H1 (cell line): Measurements from ENCODE around the gene UNC5B. TPM values are rescaled to one million over a fixed set of nuclear protein-coding genes. Genes with fewer than 3 reads are reported as not detected.

Experiments used
- CTCF ChIA-PET: fragments of 300-600 bp; sonication (Branson Sonifier 250); formaldehyde crosslinking; loops from one replicate; lab custom pipeline; 2021; ENCODE audit not compliant: partially characterized antibody; lab: Charles Lee
- POLR2A ChIA-PET: fragments of 300-600 bp; sonication (Branson Sonifier 250); formaldehyde crosslinking; loops from one replicate; lab custom pipeline; 2021; ENCODE audit warnings: inconsistent platforms; ENCODE audit not compliant: partially characterized antibody; lab: Charles Lee
- DNase-seq, 2 experiments: peaks; one replicate each; pipeline versions ENCODE4 v3.0.0 to v3.0.0-alpha.2; 2010 to 2022; ENCODE audit warnings: low spot score in 2 of 2, low read depth in 1 of 2, mixed read lengths in 1 of 2
- FAIRE-seq: peaks from 2 replicates; lab custom pipeline; 2011; peaks lifted over from hg19 to GRCh38; lab: Jason Lieb, UNC
- H2AFZ ChIP-seq: 2 replicates; pipeline ENCODE4 v1.8.1; 2012; ENCODE audit warnings: low read length, inconsistent platforms
- H2AK5ac ChIP-seq: 2 replicates; pipeline ENCODE4 v1.6.1; 2013; ENCODE audit warnings: low read depth, low read length
- H2BK120ac ChIP-seq: replicated peaks from 2 replicates; pipeline ENCODE3; 2013; ENCODE audit warnings: low read depth, low read length, inconsistent platforms
- H2BK12ac ChIP-seq: 2 replicates; pipeline ENCODE4 v1.6.1; 2013; ENCODE audit warnings: low read depth, low read length
- H2BK15ac ChIP-seq: 2 replicates; pipeline ENCODE4 v1.6.1; 2013; ENCODE audit warnings: low read length
- H2BK20ac ChIP-seq: 2 replicates; pipeline ENCODE4 v1.6.1; 2013; ENCODE audit warnings: low read length
- H2BK5ac ChIP-seq: 2 replicates; pipeline ENCODE4 v1.6.1; 2013; ENCODE audit warnings: low read depth, low read length
- H3K14ac ChIP-seq: 2 replicates; pipeline ENCODE4 v1.6.1; 2013; ENCODE audit warnings: inconsistent platforms; ENCODE audit not compliant: insufficient read length
- H3K18ac ChIP-seq: 2 replicates; pipeline ENCODE4 v1.6.1; 2013; ENCODE audit warnings: low read length; ENCODE audit errors: extremely low read depth
- H3K23ac ChIP-seq: 2 replicates; pipeline ENCODE4 v1.6.1; 2013; ENCODE audit warnings: inconsistent platforms; ENCODE audit not compliant: insufficient read length
- H3K23me2 ChIP-seq: 2 replicates; pipeline ENCODE4 v1.6.1; 2013; ENCODE audit warnings: low read depth, low read length
- H3K27ac ChIP-seq: 2 replicates; pipeline ENCODE4 v1.6.1; 2011; ENCODE audit warnings: low read depth, low read length, inconsistent platforms
- H3K27me3 ChIP-seq, 4 experiments: replicated peaks in 1 of 4; 1 replicate in 1 of 4; 2 replicates in 3 of 4; pipeline versions ENCODE4 v1.6.1 to v1.8.1; 2011 to 2013; ENCODE audit warnings: low read length in 3 of 4, mild to moderate bottlenecking in 3 of 4, inconsistent platforms in 2 of 4, mixed read lengths in 2 of 4, moderate library complexity in 1 of 4; ENCODE audit not compliant: control insufficient read depth in 3 of 4, insufficient read depth in 3 of 4; ENCODE audit errors: extremely low read depth in 1 of 4
- H3K36me3 ChIP-seq, 4 experiments: 2 replicates each; pipeline versions ENCODE4 v1.6.1 to v1.8.1; 2011 to 2013; ENCODE audit warnings: mild to moderate bottlenecking in 4 of 4, low read length in 3 of 4, moderate library complexity in 2 of 4, control low read depth in 1 of 4, inconsistent platforms in 1 of 4; ENCODE audit not compliant: insufficient read depth in 4 of 4, control insufficient read depth in 2 of 4
- H3K4ac ChIP-seq: replicated peaks from 2 replicates; pipeline ENCODE3; 2013; ENCODE audit warnings: low read length, low read depth, mixed read lengths, inconsistent platforms; ENCODE audit not compliant: insufficient read length
- H3K4me1 ChIP-seq, 4 experiments: replicated peaks in 1 of 4; 1 replicate in 1 of 4; 2 replicates in 3 of 4; pipeline versions ENCODE4 v1.6.1 to v1.8.1; 2011 to 2013; ENCODE audit warnings: low read length in 3 of 4, inconsistent platforms in 2 of 4, mixed read lengths in 1 of 4; ENCODE audit not compliant: insufficient read depth in 4 of 4, control insufficient read depth in 3 of 4
- H3K4me2 ChIP-seq, 2 experiments: 2 replicates each; pipeline versions ENCODE4 v1.6.1 to v1.8.1; 2011 to 2013; ENCODE audit warnings: low read depth in 2 of 2, low read length in 2 of 2, control low read depth in 1 of 2, inconsistent platforms in 1 of 2, mild to moderate bottlenecking in 1 of 2; ENCODE audit not compliant: insufficient read depth in 1 of 2
- H3K4me3 ChIP-seq, 4 experiments: fragments of 200-600, 300-600 bp in 1 of 4; sonication (generic), shearing (Covaris generic), sonication (Bioruptor Twin) in 1 of 4; 2 replicates each; pipeline versions ENCODE4 v1.5.1 to v1.8.1; 2011 to 2016; ENCODE audit warnings: low read length in 4 of 4, low read depth in 3 of 4, control low read depth in 2 of 4, inconsistent platforms in 2 of 4, mild to moderate bottlenecking in 2 of 4, mixed read lengths in 1 of 4, moderate library complexity in 1 of 4; ENCODE audit not compliant: insufficient read depth in 2 of 4; ENCODE audit errors: extremely low read depth in 1 of 4
- H3K56ac ChIP-seq: replicated peaks from 2 replicates; pipeline ENCODE3; 2013; ENCODE audit warnings: low read depth, mild to moderate bottlenecking, mixed read lengths, low read length, inconsistent platforms; ENCODE audit not compliant: insufficient read length
- H3K79me1 ChIP-seq: 2 replicates; pipeline ENCODE4 v1.6.1; 2013; ENCODE audit warnings: low read depth, low read length, control low read depth
- H3K79me2 ChIP-seq, 2 experiments: 2 replicates each; pipeline versions ENCODE4 v1.6.1 to v1.8.1; 2012 to 2013; ENCODE audit warnings: low read length in 2 of 2, mild to moderate bottlenecking in 2 of 2, inconsistent platforms in 1 of 2; ENCODE audit not compliant: insufficient read depth in 2 of 2, control insufficient read depth in 1 of 2
- H3K9ac ChIP-seq, 4 experiments: replicated peaks in 1 of 4; 1 replicate in 1 of 4; 2 replicates in 3 of 4; pipeline versions ENCODE4 v1.6.1 to v1.8.1; 2011 to 2013; ENCODE audit warnings: low read depth in 3 of 4, low read length in 3 of 4, control low read depth in 2 of 4, mild to moderate bottlenecking in 2 of 4, moderate library complexity in 2 of 4, inconsistent platforms in 1 of 4; ENCODE audit errors: extremely low read depth in 1 of 4
- H3K9me3 ChIP-seq, 2 experiments: 2 replicates each; pipeline versions ENCODE4 v1.6.1 to v1.8.1; 2012 to 2013; ENCODE audit warnings: mild to moderate bottlenecking in 2 of 2, moderate library complexity in 2 of 2, control low read depth in 1 of 2, inconsistent platforms in 1 of 2, low read depth in 1 of 2, low read length in 1 of 2, mixed read lengths in 1 of 2; ENCODE audit not compliant: insufficient read depth in 2 of 2
- H4K20me1 ChIP-seq, 2 experiments: replicated peaks in 1 of 2; 2 replicates each; pipeline versions ENCODE3 to v1.8.1; 2011 to 2013; ENCODE audit warnings: inconsistent platforms in 2 of 2, low read length in 2 of 2, mild to moderate bottlenecking in 1 of 2; ENCODE audit not compliant: insufficient read depth in 2 of 2, control insufficient read depth in 1 of 2
- H4K5ac ChIP-seq: 2 replicates; pipeline ENCODE4 v1.6.1; 2013; ENCODE audit warnings: low read length, low read depth, mixed read lengths, inconsistent platforms; ENCODE audit not compliant: insufficient read length
- H4K8ac ChIP-seq: 2 replicates; pipeline ENCODE4 v1.8.0; 2013; ENCODE audit warnings: mild to moderate bottlenecking, moderate library complexity, low read length, inconsistent platforms; ENCODE audit not compliant: insufficient read depth; ENCODE audit errors: extremely low read depth
- H4K91ac ChIP-seq: replicated peaks from 2 replicates; pipeline ENCODE3; 2013; ENCODE audit warnings: low read length, mixed read lengths, inconsistent platforms; ENCODE audit not compliant: insufficient read length
- FOSL1 ChIP-seq: IDR thresholded peaks from 2 replicates; pipeline ENCODE4 v1.6.1; 2011; ENCODE audit warnings: mild to moderate bottlenecking, low read depth, low read length, moderate library complexity; ENCODE audit not compliant: insufficient read depth
- GABPA ChIP-seq: IDR thresholded peaks from 2 replicates; pipeline ENCODE4 v1.6.1; 2011; ENCODE audit warnings: mild to moderate bottlenecking, low read length, moderate library complexity, borderline replicate concordance; ENCODE audit not compliant: insufficient read depth
- KDM4A ChIP-seq: IDR thresholded peaks from one replicate; pipeline ENCODE4 v1.7.1; 2012; ENCODE audit warnings: low read depth, mild to moderate bottlenecking, moderate library complexity, low read length, inconsistent platforms; ENCODE audit not compliant: severe bottlenecking
- MAFK ChIP-seq: IDR thresholded peaks from 2 replicates; pipeline ENCODE4 v1.6.1; 2012; ENCODE audit warnings: low read depth, mild to moderate bottlenecking, improper control_type of control experiment, low read length
- POLR2A ChIP-seq, 2 experiments: IDR thresholded peaks; 1 replicate in 1 of 2; 2 replicates in 1 of 2; pipeline ENCODE4 v1.6.1; 2011; ENCODE audit warnings: low read depth in 2 of 2, low read length in 2 of 2, mild to moderate bottlenecking in 2 of 2; ENCODE audit errors: control extremely low read depth in 1 of 2
- POLR2AphosphoS5 ChIP-seq: IDR thresholded peaks from 2 replicates; pipeline ENCODE4 v1.6.1; 2011; ENCODE audit warnings: low read depth, low read length
- RBBP5 ChIP-seq: IDR thresholded peaks from 2 replicates; pipeline ENCODE4 v1.7.1; 2012; ENCODE audit warnings: low read depth, mild to moderate bottlenecking, inconsistent platforms, low read length, moderate library complexity, borderline replicate concordance
- SIN3A ChIP-seq, 2 experiments: IDR thresholded peaks in 1 of 2; conservative IDR thresholded peaks in 1 of 2; 2 replicates each; pipeline ENCODE4 v1.6.1; 2011 to 2012; ENCODE audit warnings: low read length in 2 of 2, improper control_type of control experiment in 1 of 2, low read depth in 1 of 2, mild to moderate bottlenecking in 1 of 2
- SRF ChIP-seq: IDR thresholded peaks from 2 replicates; pipeline ENCODE4 v1.6.1; 2011; ENCODE audit warnings: mild to moderate bottlenecking, low read depth, low read length, moderate library complexity
- SUZ12 ChIP-seq: fragments of 200-600 bp; sonication (generic); IDR thresholded peaks from 2 replicates; pipeline ENCODE4 v1.6.1; 2012; ENCODE audit warnings: mild to moderate bottlenecking, inconsistent platforms, low read length, moderate library complexity, mixed read lengths
- TAF7 ChIP-seq: optimal IDR thresholded peaks from 2 replicates; pipeline ENCODE3; 2011; ENCODE audit warnings: low read depth, mild to moderate bottlenecking, inconsistent platforms, low read length, moderate library complexity, borderline replicate concordance
- TEAD4 ChIP-seq: IDR thresholded peaks from 2 replicates; pipeline ENCODE4 v1.6.1; 2012; ENCODE audit warnings: low read depth, low read length, inconsistent platforms, mixed read lengths
- WGBS, 2 experiments: shearing (Covaris generic) in 1 of 2; methylation state at CpG; one replicate each; pipeline versions ENCODE4 v1.1.6 to v1.1.7; 2013 to 2015; ENCODE audit warnings: low lambda C conversion rate in 2 of 2, mixed read lengths in 2 of 2, inconsistent platforms in 1 of 2, low coverage in 1 of 2, missing lambda C conversion rate in 1 of 2; ENCODE audit not compliant: insufficient replicate concordance in 2 of 2, insufficient coverage in 1 of 2, insufficient read length in 1 of 2; ENCODE audit errors: extremely low coverage in 1 of 2, missing lambda C conversion rate in 1 of 2; 5-methylcytosine and 5-hydroxymethylcytosine counted together
- polyA plus RNA-seq, 7 experiments: library from polyadenylated mRNA; depleted of rRNA in 3 of 7; stranded (reverse) in 5 of 7; unstranded in 2 of 7; fragments of >200 nt in 5 of 7; fragments of 200-250 nt in 2 of 7; gene quantifications; 1 replicate in 5 of 7; 2 replicates in 1 of 7; 4 replicates in 1 of 7; pipeline versions ENCODE4 v1.2.1 to v1.2.3, GENCODE V29; 2011 to 2013; ENCODE audit warnings: missing spikeins in 2 of 7, mixed read lengths in 2 of 7
- total RNA-seq: library from RNA; stranded (reverse); fragmentation: NEBNext Ultra II Directional; extraction: Animal tissue kit (Norgen Biotek cat#: 25700); gene quantifications from 2 replicates; pipeline ENCODE4 v1.2.1, GENCODE V29; 2021

Gene UNC5B
- total and polyA plus RNA-seq, 2 of the 8 experiments (the other 6 are each of a cell fraction or from before 2014, with no cell fraction given) = 27.9 to 31.8 TPM

GRCh38 chr10:71202314-71202713, 10.1 kb upstream of the UNC5B start:
- Histone ChIP-seq H3K23ac (no peak overlapping the region), H2BK12ac (no peak overlapping the region), H3K4me3 (no peak overlapping the region), H3K18ac (no peak overlapping the region), H3K36me3 (no peaks in the 10 kb centered on the region), H3K9ac (no peak overlapping the region), H4K20me1 (no peaks in the 10 kb centered on the region), H2BK15ac (no peak overlapping the region), H4K91ac (no peak overlapping the region), H3K79me1 (no peaks in the 10 kb centered on the region), H2BK20ac (no peak overlapping the region), H2BK120ac (no peak overlapping the region), H3K14ac (no peak overlapping the region), H3K23me2 (no peaks in the 10 kb centered on the region; the same call in 1 of the 2 replicates), H4K5ac (no peak overlapping the region), H3K27me3 (no peaks in the 10 kb centered on the region), H2AK5ac (no peak overlapping the region), H3K9me3 (peaks cover 7 to 8% of the 10 kb centered on the region in 2 experiments; a peak in 3 of 4 replicates)
- DNase-seq (no peak), FAIRE-seq (no peak)
- WGBS, 2 experiments = 100% methylated on average over 1 of the region's 1 CpG; no CpG with 5 or more reads in 1 of the 2 experiments
- ChIA-PET POLR2A (interaction anchor here (1.3 kb wide), 1 partner anchor 138 kb away, joined by 4 read pairs; no protein-coding TSS in a partner anchor), CTCF (interaction anchor here (0.9 kb wide), 1 partner anchor 82 kb away, joined by 3 read pairs; no protein-coding TSS in a partner anchor)
- no peak for TF ChIP-seq TAF7
- TF ChIP-seq MAFK = no peak
- TF ChIP-seq GABPA = no peak
- TF ChIP-seq TEAD4 = no peak
- TF ChIP-seq POLR2A (IDR thresholded peaks at IDR 0.05; ENCODE audit: control extremely low read depth in 1 of 2, low read depth in 2 of 2, low read length in 2 of 2) = no peak
- TF ChIP-seq POLR2AphosphoS5 = no peak
- TF ChIP-seq SUZ12 = no peak
- TF ChIP-seq SRF = no peak
- no peak for TF ChIP-seq SIN3A (conservative IDR thresholded peaks at IDR 0.05 in 1 of 2, IDR thresholded peaks at IDR 0.05 in 1 of 2; ENCODE audit: low read depth in 1 of 2, low read length in 2 of 2)
- TF ChIP-seq RBBP5 = no peak
- TF ChIP-seq KDM4A = no peak
- TF ChIP-seq FOSL1 = no peak
- TF ChIP-seq, all 59 proteins: peak for 0
- H2AFZ ChIP-seq = no peak overlapping the region
- no peak overlapping the region for H3K4me2 ChIP-seq
- no peak overlapping the region for H2BK5ac ChIP-seq
- no peak overlapping the region for H3K27ac ChIP-seq
- no peak overlapping the region for H3K56ac ChIP-seq
- no peak overlapping the region for H3K4ac ChIP-seq
- no peaks in the 10 kb centered on the region; a peak in 1 of 7 replicates for H3K4me1 ChIP-seq
- no peak overlapping the region for H4K8ac ChIP-seq
- no peaks in the 10 kb centered on the region for H3K79me2 ChIP-seq
